GM21717 (cell line): ENCODE measurements around the gene BACH2.

Source experiments
- ATAC-seq: cut with Tn5 transposase; IDR thresholded peaks from one replicate; pipeline ENCODE4 v1.9.1; 2021; ENCODE audit warnings: mild to moderate bottlenecking, moderate library complexity; ENCODE audit not compliant: unreplicated experiment

Gene BACH2

DNA sequence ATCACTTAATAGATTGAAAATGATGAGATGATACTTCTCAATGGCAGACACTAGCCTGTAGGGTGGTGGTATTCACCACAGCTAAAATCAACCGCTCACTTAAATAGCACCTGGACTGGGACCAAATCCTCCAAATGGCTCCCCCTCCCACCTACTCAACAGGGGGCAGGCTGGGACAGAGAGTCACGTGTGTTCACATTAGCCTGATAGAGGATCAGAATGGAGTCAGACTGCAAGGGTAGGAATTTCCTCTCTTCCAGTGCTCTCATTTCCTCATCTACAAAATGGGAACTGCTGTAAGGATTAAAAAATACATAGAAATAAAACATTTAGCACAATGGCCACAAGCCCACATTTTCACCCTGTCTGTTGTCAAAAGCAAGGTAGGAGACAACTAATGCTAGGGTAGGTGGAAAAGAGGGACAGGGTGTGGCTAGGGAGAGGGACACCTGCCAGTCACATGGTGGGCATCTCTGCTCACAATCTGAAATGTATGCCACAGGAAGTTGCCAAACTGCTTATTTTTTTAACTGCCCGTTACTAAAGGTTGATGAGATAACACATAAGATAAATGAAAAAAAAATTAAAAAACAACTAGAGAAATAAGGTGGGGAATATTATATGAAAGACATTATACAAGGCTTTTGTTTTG lies 55.3 kb downstream of the BACH2 start:
- no peak for ATAC-seq

DNA sequence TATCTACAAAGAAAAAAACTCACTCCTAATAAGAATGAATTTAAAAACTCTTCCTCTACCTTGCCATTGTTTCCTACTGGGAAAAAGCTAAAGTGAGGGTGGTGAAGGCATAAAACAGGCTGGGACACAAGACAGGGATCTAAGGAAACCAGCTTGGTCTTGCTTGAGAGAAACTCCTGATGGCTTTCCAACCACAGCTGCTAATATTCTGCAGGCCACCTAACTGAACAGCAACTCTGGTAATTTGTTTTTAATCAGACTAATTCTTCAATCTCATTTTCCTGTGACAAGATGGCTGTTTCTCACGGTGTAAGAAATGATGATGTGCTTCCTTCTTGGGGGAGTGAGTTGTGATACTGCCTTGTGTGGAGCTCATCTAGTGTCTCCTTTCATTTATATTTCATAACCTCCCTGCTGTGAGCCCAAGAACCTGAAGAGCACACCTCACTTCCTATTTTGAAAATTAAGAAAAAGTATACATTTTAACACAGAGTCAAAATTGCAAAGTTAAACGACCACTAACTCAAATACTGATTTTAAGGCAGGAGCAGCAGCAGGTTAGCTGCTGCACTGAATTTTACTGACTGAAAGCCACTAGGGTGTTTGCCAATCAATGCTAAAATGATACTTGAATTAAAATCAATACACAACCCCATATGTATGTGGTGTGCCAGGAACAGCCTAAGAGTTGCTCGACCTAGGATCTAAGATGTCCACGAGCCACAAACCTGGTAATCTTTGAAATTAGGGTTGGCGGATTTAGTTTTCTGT lies 58.0 kb downstream of the BACH2 start:
- no peak for ATAC-seq

DNA sequence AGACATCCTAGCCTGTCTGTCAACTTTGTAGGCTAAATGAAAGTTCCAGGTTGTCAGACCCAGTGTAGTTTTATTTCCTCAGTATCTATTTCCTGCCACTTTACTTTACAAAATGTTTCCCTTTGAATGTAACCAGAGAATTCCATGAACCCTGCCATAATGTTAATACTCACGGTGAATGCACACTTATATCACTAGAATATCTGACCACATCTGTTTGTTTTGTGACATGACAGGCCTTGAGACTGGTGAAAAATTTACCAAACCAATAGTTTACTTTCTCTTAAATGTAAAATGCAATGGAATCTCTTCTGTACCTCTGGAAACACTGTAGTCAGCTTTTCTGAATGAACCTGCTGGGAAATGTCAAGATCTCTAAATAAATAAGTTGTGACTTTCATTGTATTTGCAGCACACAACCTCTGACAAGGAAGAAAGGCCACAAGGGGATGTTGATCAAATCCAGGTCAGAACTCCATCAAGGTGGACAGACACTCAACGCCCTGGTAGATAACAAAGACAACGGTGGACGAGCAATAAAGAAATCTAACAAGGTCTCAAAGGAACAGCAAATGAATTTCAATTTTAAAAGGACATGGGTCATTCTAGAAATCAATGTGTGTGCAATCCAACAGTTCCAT lies 59.2 kb downstream of the BACH2 start:
- no peak for ATAC-seq

DNA sequence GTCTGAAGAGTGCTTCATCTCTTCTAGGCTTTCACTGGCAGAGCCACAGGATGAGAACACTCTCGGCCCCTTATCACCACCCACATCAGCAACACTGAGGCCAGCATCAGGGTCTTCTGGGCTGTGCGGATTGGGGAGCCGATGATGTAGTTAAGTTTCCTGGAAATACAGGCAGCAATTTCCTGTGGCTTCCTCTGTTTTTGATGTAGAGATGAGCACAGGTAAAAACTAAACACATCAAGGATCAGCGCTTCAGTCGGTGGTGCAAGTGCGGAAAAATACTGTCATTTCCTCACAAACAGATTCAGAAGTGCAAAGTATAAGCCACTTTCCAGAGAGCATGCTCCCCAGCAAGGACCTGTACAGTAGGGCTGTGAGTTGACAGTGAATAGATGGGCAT lies 62.6 kb downstream of the BACH2 start:
- ATAC-seq: no peak

DNA sequence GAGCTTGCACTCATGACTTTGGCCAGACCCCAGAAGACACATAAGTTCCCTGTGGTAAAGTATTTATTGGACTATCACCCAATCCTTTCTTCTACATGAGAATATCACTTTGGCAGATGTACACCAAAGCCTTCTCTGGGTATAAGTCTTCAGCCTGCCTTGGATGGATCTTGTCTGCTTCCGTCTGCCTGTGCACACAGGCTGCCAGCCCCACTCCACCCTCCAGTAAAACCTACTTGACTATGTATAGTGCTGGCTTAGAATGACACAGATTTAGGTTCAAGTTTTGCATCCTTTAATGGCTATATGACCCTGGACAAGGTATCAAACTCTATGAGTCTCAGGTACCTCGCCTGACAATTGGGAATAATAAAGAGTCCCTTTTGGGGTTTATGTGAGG lies 63.4 kb downstream of the BACH2 start:
- no peak for ATAC-seq

DNA sequence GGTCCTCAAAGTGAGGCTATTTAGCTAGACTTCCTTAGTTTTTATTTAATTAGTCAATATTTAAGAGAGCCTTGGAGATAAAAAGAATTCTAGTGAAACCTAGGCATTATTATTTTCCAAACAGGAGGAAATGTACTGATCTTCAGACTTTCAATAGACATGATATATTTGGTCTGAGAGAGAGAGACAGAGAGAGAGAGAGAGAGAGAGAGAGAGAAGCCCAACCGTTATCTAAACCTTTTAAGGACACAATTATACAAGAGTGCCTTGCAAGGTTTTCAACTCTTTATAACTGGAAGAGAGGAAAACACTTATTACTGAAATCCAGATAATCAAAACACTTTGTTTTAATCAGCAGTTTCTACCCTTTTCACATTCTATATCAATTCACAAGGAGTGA lies 64.8 kb downstream of the BACH2 start:
- ATAC-seq: no peak

DNA sequence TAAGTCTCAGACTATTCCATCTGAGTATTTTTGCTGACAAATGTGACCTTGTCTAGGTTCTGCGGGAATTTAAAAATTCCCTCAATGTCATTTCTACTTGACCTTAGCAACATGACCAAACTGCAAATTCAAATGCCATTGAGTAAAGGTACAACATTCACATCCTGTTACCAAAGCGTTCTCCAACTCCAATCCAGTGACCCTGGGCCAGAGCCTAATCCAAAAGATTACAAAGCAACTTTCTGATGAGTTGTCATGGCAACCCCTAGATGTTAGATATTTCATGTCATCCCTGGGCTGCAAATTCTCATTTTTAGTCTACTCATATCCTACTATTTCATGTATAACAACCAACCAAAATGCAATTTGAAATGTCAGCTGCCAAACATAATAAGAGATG lies 65.3 kb downstream of the BACH2 start:
- no peak for ATAC-seq

DNA sequence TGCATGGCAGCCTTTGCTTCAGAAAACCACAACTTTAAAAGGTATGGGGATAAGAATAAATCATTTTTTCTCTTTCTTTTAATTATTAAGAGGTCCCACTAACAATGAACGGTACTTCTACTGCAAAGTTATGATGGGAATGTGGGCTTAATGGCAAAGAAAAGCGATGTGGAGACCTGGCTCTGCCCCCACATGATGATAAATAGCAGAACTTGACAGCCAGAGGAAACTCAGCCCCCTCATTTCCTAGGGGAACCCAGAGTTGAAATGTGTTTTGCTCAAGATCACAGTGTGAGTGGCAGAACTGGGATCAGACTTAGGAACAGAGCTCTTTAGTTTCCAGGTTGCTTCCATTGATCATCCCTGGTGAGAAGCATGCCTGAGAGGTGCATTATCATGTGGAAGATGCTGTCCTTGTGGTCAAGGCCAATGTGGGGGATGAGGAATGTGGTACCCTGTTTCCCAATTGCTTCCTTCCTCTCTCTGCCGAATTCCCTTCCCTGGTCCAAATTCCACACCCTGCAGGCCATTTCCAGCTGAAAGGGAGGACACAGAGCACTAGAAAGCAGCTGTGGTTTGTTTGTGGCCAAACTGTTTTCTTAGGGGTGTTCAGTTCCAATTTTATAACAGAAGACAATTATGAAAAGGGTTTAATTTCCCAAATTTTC lies 66.0 kb downstream of the BACH2 start:
- ATAC-seq: no peak

DNA sequence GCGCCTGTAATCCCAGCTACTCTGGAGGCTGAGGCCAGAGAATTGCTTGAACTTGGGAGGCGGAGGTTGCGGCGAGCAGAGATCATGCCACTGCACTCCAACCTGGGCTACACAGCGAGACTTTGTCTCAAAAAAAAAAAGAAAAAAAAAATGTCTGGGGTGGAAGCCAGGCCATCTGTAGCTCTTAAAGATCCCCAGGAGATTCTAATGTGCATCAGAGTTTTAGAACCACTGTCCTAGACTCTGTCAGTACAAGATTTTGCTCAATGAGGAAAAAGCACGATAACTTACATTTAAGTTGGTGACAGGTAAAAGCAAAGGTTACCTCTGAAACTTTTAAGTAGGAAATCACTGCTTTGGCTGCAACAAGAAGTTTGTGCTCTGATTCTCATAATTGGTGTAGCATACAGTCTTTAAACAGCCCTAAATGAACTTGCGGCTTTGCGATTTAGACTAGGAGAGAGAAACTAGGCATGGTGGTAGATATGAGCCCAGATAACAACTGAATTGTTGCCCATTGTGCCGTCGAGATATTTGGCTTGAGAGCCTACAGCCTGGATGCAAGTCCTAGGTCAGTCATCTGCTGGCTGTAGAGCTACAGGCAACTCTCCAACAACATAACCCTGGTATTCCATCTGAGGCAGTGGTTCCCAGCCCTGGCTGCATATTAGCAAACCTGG lies 67.2 kb downstream of the BACH2 start:
- ATAC-seq: no peak

DNA sequence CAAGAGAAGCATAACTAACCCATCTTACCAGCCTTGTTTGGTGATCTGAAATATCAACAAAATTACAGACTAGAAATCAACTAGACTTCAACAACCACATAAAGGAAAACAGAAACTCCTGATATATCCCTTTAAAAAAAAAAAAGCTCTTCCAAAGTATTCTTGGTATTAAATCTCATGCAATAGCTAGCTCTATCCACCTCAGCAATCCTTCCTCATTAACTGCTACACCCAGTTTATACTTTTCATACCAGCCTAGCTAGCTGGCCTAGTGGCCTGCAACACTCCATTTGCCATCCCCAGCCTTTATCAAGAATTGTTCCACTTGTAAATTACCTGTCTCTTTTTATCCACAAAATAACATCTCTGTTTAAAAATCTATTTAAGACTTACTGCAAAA lies 69.0 kb downstream of the BACH2 start:
- no peak for ATAC-seq

DNA sequence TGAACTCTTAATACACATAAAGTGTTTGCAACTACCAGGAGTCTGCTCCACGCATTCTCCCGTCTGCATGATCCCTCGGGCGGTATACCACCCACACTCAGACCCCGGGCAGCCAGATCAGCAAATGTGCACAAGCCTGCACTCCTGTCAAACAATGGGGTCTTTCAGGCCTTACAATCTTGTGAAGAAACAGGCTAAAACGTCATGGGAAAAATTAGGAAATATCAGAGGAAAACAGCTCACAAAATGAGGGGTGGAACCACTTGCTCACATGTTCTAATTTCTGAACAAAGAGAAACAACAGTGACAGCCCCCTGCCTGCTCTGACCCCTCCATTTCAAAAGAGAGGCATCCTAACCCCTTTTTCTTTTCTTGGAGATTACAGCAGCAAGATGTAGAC lies 69.4 kb downstream of the BACH2 start:
- no peak for ATAC-seq

DNA sequence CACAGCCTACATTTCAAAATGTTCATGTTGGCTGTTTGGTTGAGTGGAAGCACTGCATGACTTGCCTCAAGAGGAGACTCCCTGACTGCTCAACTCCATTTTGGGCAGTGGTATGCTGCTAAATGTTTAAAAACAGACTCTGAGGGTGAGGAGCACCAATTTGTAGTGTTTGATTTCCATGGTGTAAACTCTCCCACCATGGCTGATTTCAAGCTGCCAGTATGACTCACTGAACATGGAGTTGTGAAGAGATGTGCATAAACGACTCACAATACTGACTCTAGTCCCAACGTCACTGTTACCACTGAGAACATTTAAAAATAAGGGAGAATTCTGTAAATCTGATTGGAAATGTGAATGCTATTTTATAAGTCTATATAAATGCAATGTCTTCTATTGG lies 70.4 kb downstream of the BACH2 start:
- no peak for ATAC-seq

DNA sequence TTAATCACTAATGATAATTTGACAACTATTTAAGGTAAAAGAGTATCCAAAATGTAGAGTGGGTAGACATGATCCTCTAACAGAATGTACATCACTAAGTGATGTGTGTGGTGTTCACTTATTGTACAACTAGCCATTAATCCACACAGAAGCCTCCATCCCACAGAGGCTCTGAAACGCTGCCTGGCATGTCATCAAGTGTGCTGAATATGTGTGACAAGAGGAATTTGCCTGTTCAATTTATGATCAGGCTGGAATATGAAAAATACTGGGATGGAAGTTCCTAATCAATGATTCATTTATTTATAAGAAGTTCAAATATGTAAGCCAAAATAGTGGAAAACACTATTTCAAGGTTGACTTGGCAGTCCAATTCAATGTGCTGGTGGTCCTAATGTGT lies 72.4 kb downstream of the BACH2 start:
- no peak for ATAC-seq

DNA sequence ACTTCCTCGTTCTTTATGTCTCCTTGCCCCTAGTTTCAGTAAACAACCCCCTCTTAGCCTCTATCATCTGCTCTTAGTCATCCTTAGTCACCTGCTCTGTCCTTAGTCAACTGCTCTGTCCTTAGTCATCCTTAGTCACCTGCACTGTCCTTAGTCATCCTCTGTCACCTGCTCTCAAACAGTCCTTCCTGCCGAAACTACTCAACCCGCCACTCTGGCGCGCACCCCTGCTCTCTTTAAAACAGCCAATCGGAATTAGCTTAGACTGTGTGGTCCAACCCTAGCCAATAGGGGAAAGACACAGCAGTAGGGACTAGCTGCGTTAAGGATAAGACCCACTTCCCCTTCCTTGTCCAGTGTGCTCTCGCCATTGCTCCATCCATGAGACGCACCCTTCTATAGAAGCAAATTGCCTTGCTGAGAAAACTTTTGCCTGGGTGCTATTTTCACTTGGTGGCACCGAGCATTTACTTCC lies 73.9 kb downstream of the BACH2 start:
- ATAC-seq: no peak

DNA sequence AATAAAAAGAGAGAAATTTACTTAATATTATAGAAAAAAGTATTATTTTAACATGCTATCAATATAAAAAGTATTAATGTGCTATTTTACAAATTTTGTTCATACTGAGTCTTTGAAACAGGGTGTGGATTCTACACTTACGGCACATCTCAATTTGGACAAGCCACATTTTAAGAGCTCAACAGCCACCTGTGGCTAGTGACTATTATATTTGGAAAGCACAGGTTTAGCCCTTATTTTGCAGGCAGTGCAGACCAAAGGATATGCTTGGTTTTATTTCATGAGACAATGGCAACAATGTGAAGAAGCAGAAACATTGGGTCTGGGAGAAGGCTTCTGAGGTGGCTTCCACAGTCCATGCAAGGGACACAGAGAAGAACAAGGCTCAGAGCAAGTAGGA lies 74.6 kb downstream of the BACH2 start:
- no peak for ATAC-seq

DNA sequence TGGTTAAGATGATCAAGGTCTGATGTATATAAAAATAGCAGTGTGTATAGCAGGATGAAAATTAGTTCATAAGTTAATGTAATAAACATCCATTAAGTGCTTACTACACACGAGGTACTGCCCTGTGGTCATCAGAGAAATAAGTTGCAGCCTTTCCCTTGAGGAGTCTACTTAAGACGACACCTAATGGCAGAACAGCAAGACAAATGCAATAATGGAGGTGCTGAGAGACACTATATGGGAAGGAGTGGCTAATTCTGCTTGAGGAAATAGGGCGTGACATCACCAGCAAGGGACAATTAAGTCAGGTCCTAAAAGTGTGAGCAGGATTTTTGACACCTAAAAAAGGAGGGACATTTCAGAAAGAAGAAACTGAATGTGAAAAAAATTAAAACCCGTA lies 75.2 kb downstream of the BACH2 start:
- ATAC-seq: no peak

DNA sequence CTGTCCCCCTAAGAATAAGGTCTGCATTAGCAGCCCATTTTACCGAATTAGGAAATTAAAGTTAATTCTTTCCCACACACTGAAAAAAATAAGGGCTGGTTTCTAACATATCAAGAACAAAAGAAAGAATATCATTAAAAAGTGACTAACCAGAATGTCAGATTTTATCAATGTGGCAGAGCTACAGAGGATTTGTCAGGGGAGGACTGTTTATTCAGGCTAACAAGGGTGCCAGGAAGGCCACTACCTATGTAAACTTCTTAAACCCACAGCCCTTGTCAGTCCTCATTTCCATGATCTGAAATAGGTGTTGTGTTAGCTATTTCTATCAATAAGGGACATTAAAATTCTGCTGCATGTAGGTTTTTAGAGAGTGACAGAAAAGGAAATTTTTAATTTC lies 76.4 kb downstream of the BACH2 start:
- ATAC-seq: no peak

DNA sequence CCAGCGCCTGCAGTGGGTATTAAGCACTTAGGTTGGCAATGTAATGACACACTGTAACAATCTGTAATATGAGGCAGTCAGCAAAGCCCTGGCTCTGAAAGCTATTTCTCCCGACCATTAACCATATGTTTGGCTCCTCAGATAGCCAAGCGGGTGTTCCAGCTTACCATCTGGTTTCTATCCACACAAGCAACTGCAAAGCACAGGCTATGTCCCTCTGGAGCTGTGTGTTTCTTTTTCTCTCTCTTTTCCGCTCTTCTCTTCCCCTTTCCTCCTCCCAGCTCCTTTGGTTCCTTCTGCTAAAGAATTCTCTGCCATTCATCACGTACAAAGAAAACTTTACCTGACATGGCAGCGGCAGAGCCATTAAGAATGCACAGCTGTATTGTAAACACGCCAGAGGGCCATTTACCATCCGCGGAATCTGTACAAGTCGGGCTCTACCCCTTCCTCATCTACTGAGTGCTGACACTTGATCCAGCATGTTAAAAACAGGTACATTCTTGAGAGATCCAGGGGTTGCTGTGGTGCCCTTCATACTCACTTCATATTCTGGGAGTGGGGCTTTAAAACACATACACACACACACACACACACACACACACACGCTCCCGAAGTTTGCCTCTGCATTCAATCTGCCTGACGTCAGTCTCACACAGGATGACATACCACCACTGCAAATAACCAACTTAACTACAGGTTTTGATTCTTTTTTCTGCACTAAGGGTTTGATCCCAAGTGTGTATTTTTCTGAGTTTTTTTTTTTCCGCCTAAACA lies 77.2 kb downstream of the BACH2 start:
- ATAC-seq: no peak

DNA sequence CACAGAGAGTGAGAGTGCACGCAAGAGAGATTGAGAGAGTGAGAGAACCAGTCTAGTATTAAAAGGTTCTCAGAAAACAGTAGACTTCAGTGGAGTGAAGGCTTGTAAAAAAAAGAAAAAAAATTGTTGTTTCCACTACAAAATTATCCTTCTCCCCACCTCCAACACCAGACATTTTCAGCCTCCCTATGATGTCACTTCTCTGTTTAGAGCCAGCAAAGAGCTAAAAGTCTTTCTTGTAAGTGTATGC lies 77.8 kb downstream of the BACH2 start:
- no peak for ATAC-seq

DNA sequence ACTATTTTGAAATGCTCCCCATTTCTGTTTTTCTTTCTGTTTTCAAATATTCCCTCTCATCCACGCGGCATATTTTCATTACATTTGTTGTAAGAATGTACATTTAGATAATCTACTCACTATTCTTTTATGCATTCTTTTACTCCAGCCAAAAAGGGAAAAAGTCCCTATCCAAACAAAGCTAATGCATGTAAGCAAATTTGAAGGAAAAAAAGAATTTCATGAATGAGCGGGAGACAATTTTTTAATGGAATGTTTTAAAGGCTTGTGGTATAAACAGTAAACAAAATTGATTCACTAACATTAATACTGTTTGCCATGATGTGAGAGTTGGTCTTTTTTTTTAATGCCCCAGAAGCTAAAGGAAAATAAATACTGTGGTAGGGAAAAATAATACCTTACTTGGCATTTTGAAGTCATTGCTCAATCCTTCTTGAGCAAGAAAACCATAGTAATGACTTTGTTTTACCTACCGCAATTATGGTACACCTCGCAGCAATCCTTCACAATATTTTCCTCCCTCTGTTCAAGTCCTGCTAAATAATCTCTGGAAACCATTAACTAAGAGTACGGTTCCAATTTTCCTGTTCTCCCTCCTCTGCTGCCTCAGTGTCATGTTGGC lies 79.0 kb downstream of the BACH2 start:
- no peak for ATAC-seq
